GM12878 (cell line): ENCODE results near the gene TOLLIP. TPM values are rescaled to one million over a fixed set of nuclear protein-coding genes. Genes with fewer than 3 reads are reported as not detected.

ENCODE experiments used
- ATAC-seq: fragments of 200-7000 bp; cut with Tn5 transposase; 3 replicates; pipeline ENCODE4 v1.9.1; 2020; ENCODE audit warnings: mild to moderate bottlenecking, moderate library complexity
- BruUV-seq: library from RNA; stranded (reverse); fragments of 400-500 nt; replicated peaks from 2 replicates; lab custom pipeline; 2021; lab: Mats Ljungman, UMichigan
- CTCF ChIA-PET: fragments of 300-600 bp; sonication (Branson Sonifier 250); formaldehyde crosslinking; extraction: SDS; loops from one replicate; lab custom pipeline; 2021; ENCODE audit warnings: inconsistent platforms; lab: Yijun Ruan, JAX
- POLR2A ChIA-PET: fragments of 350-600 bp; formaldehyde crosslinking; extraction: SDS; loops from one replicate; lab custom pipeline; 2021; ENCODE audit warnings: inconsistent platforms; lab: Charles Lee
- RAD21 ChIA-PET: fragments of 300-600 bp; sonication (Branson Sonifier 250); formaldehyde crosslinking; loops from one replicate; lab custom pipeline; 2023; ENCODE audit warnings: antibody characterized with exemption; ENCODE audit not compliant: unreplicated experiment; lab: Charles Lee
- SMC1A ChIA-PET: fragments of 300-600 bp; sonication (Branson Sonifier 250); formaldehyde crosslinking; loops from one replicate; lab custom pipeline; 2023; ENCODE audit not compliant: unreplicated experiment, uncharacterized antibody; lab: Charles Lee
- DNase-seq: peaks from one replicate; pipeline ENCODE4 v3.0.0-alpha.2; 2011; ENCODE audit warnings: low read depth, low spot score
- FAIRE-seq: peaks from 3 replicates; lab custom pipeline; 2011; peaks lifted over from hg19 to GRCh38; lab: Jason Lieb, UNC
- H2AFZ ChIP-seq: 2 replicates; pipeline ENCODE4 v1.6.0; 2011; ENCODE audit warnings: low read depth, low read length, control low read depth; ENCODE audit not compliant: control insufficient read depth
- H3K27ac ChIP-seq: 2 replicates; pipeline ENCODE4 v1.5.1; 2011; ENCODE audit warnings: control low read depth; ENCODE audit not compliant: control insufficient read depth, insufficient read depth
- H3K27me3 ChIP-seq, 2 experiments: replicated peaks in 1 of 2; 2 replicates each; pipeline versions ENCODE4 v1.6.0 to v1.6.1; 2011; ENCODE audit warnings: low read length in 1 of 2; ENCODE audit not compliant: control insufficient read depth in 2 of 2, insufficient read depth in 2 of 2
- H3K36me3 ChIP-seq, 2 experiments: 2 replicates each; pipeline ENCODE4 v1.5.1; 2011; ENCODE audit warnings: low read length in 1 of 2; ENCODE audit not compliant: control insufficient read depth in 2 of 2, insufficient read depth in 2 of 2
- H3K4me1 ChIP-seq: 2 replicates; pipeline ENCODE4 v1.6.1; 2011; ENCODE audit warnings: mild to moderate bottlenecking, low read length, moderate library complexity, mixed read lengths; ENCODE audit not compliant: control insufficient read depth, insufficient read depth
- H3K4me2 ChIP-seq: 2 replicates; pipeline ENCODE4 v1.6.0; 2011; ENCODE audit warnings: control low read depth; ENCODE audit not compliant: control insufficient read depth, insufficient read depth
- H3K4me3 ChIP-seq: fragments of 200-600 bp; sonication (generic); 2 replicates; pipeline ENCODE4 v1.5.1; 2016
- H3K79me2 ChIP-seq: 2 replicates; pipeline ENCODE4 v1.6.0; 2011; ENCODE audit warnings: low read length; ENCODE audit not compliant: control insufficient read depth, insufficient read depth
- H3K9ac ChIP-seq: 2 replicates; pipeline ENCODE4 v1.8.0; 2011; ENCODE audit warnings: low read length, control low read depth, mixed read lengths; ENCODE audit not compliant: control insufficient read depth, insufficient read depth
- H3K9me3 ChIP-seq: replicated peaks from 3 replicates; pipeline ENCODE4 v1.5.1; 2011; ENCODE audit warnings: mild to moderate bottlenecking, low read length; ENCODE audit not compliant: control insufficient read depth, insufficient read depth
- H4K20me1 ChIP-seq: 2 replicates; pipeline ENCODE4 v1.6.0; 2011; ENCODE audit not compliant: control insufficient read depth, insufficient read depth
- BCL3 ChIP-seq: IDR thresholded peaks from 2 replicates; pipeline ENCODE4 v1.6.1; 2011; ENCODE audit warnings: borderline replicate concordance, low read depth, mild to moderate bottlenecking, moderate library complexity, low read length; ENCODE audit not compliant: insufficient read depth, poor library complexity, severe bottlenecking
- CBFB ChIP-seq: IDR thresholded peaks from 2 replicates; pipeline ENCODE4 v1.6.1; 2016; ENCODE audit warnings: antibody characterized with exemption, low read depth
- CHD4 ChIP-seq: fragments of 200-600 bp; sonication (generic); IDR thresholded peaks from 2 replicates; pipeline ENCODE4 v1.6.1; 2016; ENCODE audit warnings: mild to moderate bottlenecking
- IKZF1 ChIP-seq: fragments of 450-650 bp; conservative IDR thresholded peaks from 2 replicates; pipeline ENCODE4 v1.6.1; 2017; ENCODE audit warnings: antibody characterized with exemption, mild to moderate bottlenecking
- NFYA ChIP-seq: IDR thresholded peaks from 2 replicates; pipeline ENCODE4 v1.6.1; 2011; ENCODE audit warnings: low read depth, mild to moderate bottlenecking, low read length, improper control_type of control experiment, borderline replicate concordance
- RAD21 ChIP-seq: IDR thresholded peaks from 2 replicates; pipeline ENCODE4 v1.6.1; 2011; ENCODE audit warnings: mild to moderate bottlenecking, low read depth, low read length, moderate library complexity; ENCODE audit not compliant: insufficient read depth
- RB1 ChIP-seq: fragments of 450-650 bp; formaldehyde crosslinking; IDR thresholded peaks from 2 replicates; pipeline ENCODE4 v1.6.1; 2017; ENCODE audit warnings: mild to moderate bottlenecking, borderline replicate concordance
- RELA ChIP-seq: fragments of 450-650 bp; IDR thresholded peaks from 2 replicates; pipeline ENCODE4 v1.8.0; 2014; ENCODE audit warnings: borderline replicate concordance; ENCODE audit not compliant: partially characterized antibody
- SREBF2 ChIP-seq: IDR thresholded peaks from 2 replicates; pipeline ENCODE4 v1.6.1; 2012; ENCODE audit warnings: mild to moderate bottlenecking, low read length
- STAT3 ChIP-seq: IDR thresholded peaks from 2 replicates; pipeline ENCODE4 v1.6.1; 2011; ENCODE audit warnings: low read depth, low read length, improper control_type of control experiment
- ZSCAN29 ChIP-seq: fragments of 450-650 bp; IDR thresholded peaks from 2 replicates; pipeline ENCODE4 v1.6.1; 2017; ENCODE audit warnings: mild to moderate bottlenecking, moderate library complexity
- WGBS: methylation state at CpG from one replicate; pipeline ENCODE4 v1.1.6; 2016; ENCODE audit warnings: low lambda C conversion rate; ENCODE audit not compliant: insufficient replicate concordance, insufficient coverage; ENCODE audit errors: missing lambda C conversion rate; 5-methylcytosine and 5-hydroxymethylcytosine counted together
- in situ Hi-C: fragments of 300-500 bp; cut with MboI; formaldehyde crosslinking; loops from 9 replicates; pipeline ENCODE4 v1.14.3; 2018; ENCODE audit warnings: mixed read lengths
- intact Hi-C: fragments of 100-400 bp; cut with micrococcal nuclease; formaldehyde crosslinking; loops from one replicate; pipeline ENCODE4 v1.14.2; 2022; ENCODE audit not compliant: unreplicated experiment
- polyA plus RNA-seq, 11 experiments: library from polyadenylated mRNA; depleted of rRNA in 4 of 11; unstranded in 6 of 11; stranded (reverse) in 5 of 11; fragments of >200 nt; fragmentation: Nextera tagmentation in 4 of 11; fragmentation: Illumina TruSeq in 1 of 11; extraction: Ambion mirVana in 4 of 11; extraction: Trizol in 1 of 11; gene quantifications; 1 replicate in 1 of 11; 2 replicates in 10 of 11; pipeline versions ENCODE4 v1.2.1 to v1.2.3, GENCODE V29; 2011 to 2016; ENCODE audit warnings: inconsistent platforms in 2 of 11, missing spikeins in 2 of 11, low read depth in 1 of 11
- total RNA-seq, 4 experiments: library from RNA; depleted of rRNA in 3 of 4; stranded (reverse); fragments of >200 nt in 3 of 4; fragmentation: Illumina TruSeq in 1 of 4; extraction: Trizol in 1 of 4; gene quantifications; 2 replicates each; pipeline versions ENCODE4 v1.2.1 to v1.2.3, GENCODE V29; 2013 to 2021

The TOLLIP gene
- total and polyA plus RNA-seq, 10 of the 15 experiments (the other 5 are each of a cell fraction or from before 2014, with no cell fraction given), result 0.47 to 39.5 (median 21.6) TPM

DNA sequence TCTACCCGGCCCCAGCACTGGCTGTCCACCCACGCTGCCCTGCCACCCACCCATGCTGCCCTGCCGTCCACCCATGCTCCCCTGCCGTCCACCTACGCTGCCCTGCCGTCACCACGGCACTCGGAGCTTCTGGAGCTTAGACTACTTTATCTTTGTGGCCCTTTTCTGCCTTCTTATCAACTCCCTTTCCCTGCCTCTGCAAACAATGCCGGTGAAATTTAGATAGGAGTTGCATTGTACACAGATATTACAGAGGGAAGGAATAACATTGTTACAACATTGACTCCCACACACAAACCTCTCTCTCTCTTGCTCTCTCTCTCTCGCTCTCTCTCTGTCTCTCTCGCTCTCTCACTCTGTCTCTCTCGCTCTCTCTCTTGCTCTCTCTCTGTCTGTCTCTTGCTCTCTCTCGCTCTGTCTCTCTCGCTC lies 46.6 kb upstream of the TOLLIP start:
- WGBS, result 31% methylated on average over 11 of the region's 14 CpGs

GRCh38 chr11:1354125-1354938 lies 44.9 kb upstream of the TOLLIP start:
- SMC1A ChIA-PET, result no interaction called here
- Histone ChIP-seq H3K79me2 (no peaks in the 10 kb centered on the region), H3K4me3 (no peak overlapping the region), H3K36me3 (no peaks in the 10 kb centered on the region), H3K4me1 (no peaks in the 10 kb centered on the region), H2AFZ (no peak overlapping the region), H3K27me3 (no peaks in the 10 kb centered on the region), H3K9ac (no peak overlapping the region), H3K9me3 (no peaks in the 10 kb centered on the region), H4K20me1 (no peaks in the 10 kb centered on the region), H3K27ac (no peak overlapping the region), H3K4me2 (no peak overlapping the region)
- FAIRE-seq, result no peak
- in situ Hi-C loops (no loop called here), intact Hi-C loops (no loop called here)
- no TSS peak for BruUV-seq
- RAD21 ChIA-PET, result no interaction called here
- CTCF ChIA-PET, result interaction anchor here (0.6 kb wide), 1 partner anchor 240 kb away, joined by 3 read pairs; no protein-coding TSS in a partner anchor
- ATAC-seq, result no peak
- POLR2A ChIA-PET, result no interaction called here
- DNase-seq, result no peak
- 58% methylated on average over 32 of the region's 32 CpGs for WGBS
- TF ChIP-seq STAT3 (no peak), NFYA (no peak), RAD21 (no peak), SREBF2 (no peak), ZSCAN29 (no peak), RB1 (no peak), CBFB (no peak), CHD4 (no peak), IKZF1 (no peak)

More for the DNA sequence above, 46.6 kb upstream of the TOLLIP start:
- H3K9ac ChIP-seq, result no peak overlapping the region
- SMC1A ChIA-PET, result no interaction called here
- TF ChIP-seq RELA, result no peak
- TF ChIP-seq BCL3, result peak; percentile 27
- TF ChIP-seq, all 136 proteins: peak for 1
- H3K79me2 ChIP-seq, result no peaks in the 10 kb centered on the region
- in situ Hi-C loops (no loop called here), intact Hi-C loops (no loop called here)
- H3K4me3 ChIP-seq, result no peak overlapping the region
- H3K4me1 ChIP-seq, result no peaks in the 10 kb centered on the region
- H4K20me1 ChIP-seq, result no peaks in the 10 kb centered on the region
- H3K36me3 ChIP-seq, result no peaks in the 10 kb centered on the region
- ChIA-PET CTCF (no interaction called here), RAD21 (no interaction called here), POLR2A (no interaction called here)
- no peak for FAIRE-seq
- no peak overlapping the region for H3K4me2 ChIP-seq
- H3K27me3 ChIP-seq, result no peaks in the 10 kb centered on the region
- H3K27ac ChIP-seq, result no peak overlapping the region
- no TSS peak for BruUV-seq
- DNase-seq, result no peak
- no peaks in the 10 kb centered on the region for H3K9me3 ChIP-seq
- no peak overlapping the region for H2AFZ ChIP-seq
- no peak for ATAC-seq
